ENCODE data around the gene TCHH.

The TCHH gene

DNA sequence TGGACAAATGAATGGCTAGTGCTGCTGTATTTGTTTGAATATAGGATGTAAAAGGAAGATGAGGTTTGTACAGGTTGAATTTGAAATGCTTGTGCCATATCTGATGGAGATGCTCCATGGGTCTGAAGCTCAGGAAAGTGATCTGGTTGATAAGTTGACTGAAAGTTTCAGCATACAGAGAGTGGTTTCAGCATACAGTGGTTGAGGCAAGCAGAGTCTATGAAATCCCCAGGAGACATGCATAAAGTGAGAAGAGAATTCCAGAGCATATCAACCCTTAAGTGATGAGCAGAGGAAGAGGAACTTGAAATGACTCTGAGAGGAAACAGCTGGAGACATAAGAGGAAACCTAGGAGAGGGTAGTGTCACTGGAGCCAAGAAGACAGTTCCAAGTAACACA, 48.1 kb downstream of the TCHH start:
- TF ChIP-seq TAF1 (IDR thresholded peaks at IDR 0.05; ENCODE audit: low read depth) = no peak
- TF ChIP-seq EGR1 (IDR thresholded peaks at IDR 0.05) = no peak
- TF ChIP-seq TEAD4 (IDR thresholded peaks at IDR 0.05) = no peak
- TF ChIP-seq YY1 (IDR thresholded peaks at IDR 0.05; ENCODE audit: low read depth) = no peak

- TF ChIP-seq REST (IDR thresholded peaks at IDR 0.05; ENCODE audit: low read depth) = no peak
These were observed 53.3 kb downstream of the TCHH start for GRCh38 chr1:152061952-152062351.
